Loucy (cell line): ENCODE measurements around the gene DNAAF2.

ENCODE experiments used
- EZH2phosphoT487 ChIP-seq: fragments of 200-600 bp; IDR thresholded peaks from 2 replicates; pipeline ENCODE4 v1.6.1; 2018; ENCODE audit warnings: antibody characterized with exemption, mild to moderate bottlenecking, moderate library complexity, borderline replicate concordance
- TF ChIP-seq, protein P1 (sequence below): fragments of 200-600 bp; sonication (generic); conservative IDR thresholded peaks from 2 replicates; pipeline ENCODE4 v1.5.1; 2014; ENCODE audit warnings: mild to moderate bottlenecking, antibody characterized with exemption, low read length

DNA sequence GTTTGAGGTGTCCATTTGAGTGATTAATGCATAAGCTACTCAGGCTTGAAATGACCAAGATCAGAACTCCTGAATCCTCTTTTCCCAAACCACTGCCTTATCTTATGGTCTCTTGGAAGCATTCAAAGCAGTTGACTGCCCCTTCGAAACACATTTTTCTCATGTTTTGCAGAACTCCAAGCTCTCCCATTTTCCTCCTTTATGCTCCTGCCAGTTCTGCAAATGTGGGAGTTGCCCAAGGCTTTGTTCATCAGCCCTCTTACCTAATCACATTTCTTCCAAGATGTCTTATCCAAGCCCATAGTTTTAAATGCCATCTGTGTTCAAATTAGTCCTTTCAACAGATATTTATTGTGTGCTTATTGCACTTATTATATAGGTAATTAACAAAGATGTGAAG lies 1.8 kb upstream of the DNAAF2 start:
- TF ChIP-seq, protein P1, sequence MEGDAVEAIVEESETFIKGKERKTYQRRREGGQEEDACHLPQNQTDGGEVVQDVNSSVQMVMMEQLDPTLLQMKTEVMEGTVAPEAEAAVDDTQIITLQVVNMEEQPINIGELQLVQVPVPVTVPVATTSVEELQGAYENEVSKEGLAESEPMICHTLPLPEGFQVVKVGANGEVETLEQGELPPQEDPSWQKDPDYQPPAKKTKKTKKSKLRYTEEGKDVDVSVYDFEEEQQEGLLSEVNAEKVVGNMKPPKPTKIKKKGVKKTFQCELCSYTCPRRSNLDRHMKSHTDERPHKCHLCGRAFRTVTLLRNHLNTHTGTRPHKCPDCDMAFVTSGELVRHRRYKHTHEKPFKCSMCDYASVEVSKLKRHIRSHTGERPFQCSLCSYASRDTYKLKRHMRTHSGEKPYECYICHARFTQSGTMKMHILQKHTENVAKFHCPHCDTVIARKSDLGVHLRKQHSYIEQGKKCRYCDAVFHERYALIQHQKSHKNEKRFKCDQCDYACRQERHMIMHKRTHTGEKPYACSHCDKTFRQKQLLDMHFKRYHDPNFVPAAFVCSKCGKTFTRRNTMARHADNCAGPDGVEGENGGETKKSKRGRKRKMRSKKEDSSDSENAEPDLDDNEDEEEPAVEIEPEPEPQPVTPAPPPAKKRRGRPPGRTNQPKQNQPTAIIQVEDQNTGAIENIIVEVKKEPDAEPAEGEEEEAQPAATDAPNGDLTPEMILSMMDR: no peak
- TF ChIP-seq EZH2phosphoT487: no peak
